PC-9 (cell line): Measurements from ENCODE around the gene HES4. TPM values are rescaled to one million over a fixed set of nuclear protein-coding genes. Genes with fewer than 3 reads are reported as not detected.

ENCODE experiments used
- Bru-seq: library from RNA; stranded (reverse); fragments of 400-500 nt; gene quantifications from one replicate; lab custom pipeline; 2021; lab: Mats Ljungman, UMichigan
- BruChase-seq, 2 experiments: library from RNA; stranded (reverse); fragments of 400-500 nt; gene quantifications; one replicate each; lab custom pipeline; 2021; lab: Mats Ljungman, UMichigan
- BruUV-seq: library from RNA; stranded (reverse); fragments of 400-500 nt; replicated peaks from 2 replicates; lab custom pipeline; 2021; lab: Mats Ljungman, UMichigan
- CTCF ChIA-PET: fragments of 300-600 bp; sonication (Branson Sonifier 250); formaldehyde crosslinking; loops from one replicate; lab custom pipeline; 2022; ENCODE audit warnings: antibody characterized with exemption; lab: Charles Lee
- POLR2A ChIA-PET: fragments of 300-600 bp; sonication (Branson Sonifier 250); formaldehyde crosslinking; loops from one replicate; lab custom pipeline; 2022; ENCODE audit warnings: antibody characterized with exemption; ENCODE audit not compliant: unreplicated experiment; lab: Charles Lee
- DNase-seq, 2 experiments: peaks; one replicate each; pipeline versions ENCODE4 v3.0.0 to v3.0.0-alpha.2; 2015 to 2022; ENCODE audit warnings: mixed read lengths in 1 of 2
- H2AFZ ChIP-seq: fragments of 200-600 bp; sonication (generic); 2 replicates; pipeline ENCODE4 v1.8.1; 2017; ENCODE audit warnings: antibody characterized with exemption
- H3F3A ChIP-seq: fragments of 200-600 bp; sonication (generic); 2 replicates; pipeline ENCODE4 v1.8.1; 2017; ENCODE audit warnings: antibody characterized with exemption, mild to moderate bottlenecking, low read depth; ENCODE audit not compliant: insufficient read depth
- H3K27ac ChIP-seq: fragments of 200-600 bp; sonication (generic); 2 replicates; pipeline ENCODE4 v1.6.1; 2016; ENCODE audit warnings: mixed run types
- H3K27me3 ChIP-seq: fragments of 200-600 bp; sonication (generic); 2 replicates; pipeline ENCODE4 v1.6.1; 2016; ENCODE audit warnings: low read depth, mixed run types; ENCODE audit not compliant: insufficient read depth
- H3K36me3 ChIP-seq: fragments of 200-600 bp; sonication (generic); 2 replicates; pipeline ENCODE4 v1.6.1; 2016; ENCODE audit warnings: low read depth, mixed run types
- H3K4me1 ChIP-seq: fragments of 200-600 bp; sonication (generic); replicated peaks from 2 replicates; pipeline ENCODE4 v1.6.1; 2016; ENCODE audit warnings: mixed run types; ENCODE audit not compliant: insufficient read depth
- H3K4me2 ChIP-seq: fragments of 200-600 bp; sonication (generic); 2 replicates; pipeline ENCODE4 v1.6.1; 2017; ENCODE audit warnings: mixed run types
- H3K4me3 ChIP-seq: fragments of 200-600 bp; sonication (generic); 2 replicates; pipeline ENCODE4 v1.6.1; 2016; ENCODE audit warnings: mixed run types
- H3K79me2 ChIP-seq: fragments of 200-600 bp; sonication (generic); 2 replicates; pipeline ENCODE4 v1.6.1; 2017; ENCODE audit warnings: low read depth, mixed run types
- H3K9me2 ChIP-seq: fragments of 200-600 bp; sonication (generic); 2 replicates; pipeline ENCODE4 v1.8.1; 2017; ENCODE audit warnings: mild to moderate bottlenecking; ENCODE audit not compliant: insufficient read depth
- H3K9me3 ChIP-seq: fragments of 200-600 bp; sonication (generic); 2 replicates; pipeline ENCODE4 v1.8.1; 2016; ENCODE audit warnings: low read depth; ENCODE audit not compliant: insufficient read depth
- H4K20me1 ChIP-seq: fragments of 200-600 bp; sonication (generic); 2 replicates; pipeline ENCODE4 v1.8.1; 2017; ENCODE audit not compliant: insufficient read depth
- EZH2 ChIP-seq: fragments of 200-600 bp; sonication (generic); IDR thresholded peaks from 2 replicates; pipeline ENCODE4 v1.8.0; 2017; ENCODE audit warnings: antibody characterized with exemption, low read depth
- intact Hi-C: fragments of 100-400 bp; cut with micrococcal nuclease; formaldehyde crosslinking; loops from one replicate; pipeline ENCODE4 v1.10.0; 2022; ENCODE audit not compliant: unreplicated experiment
- long read RNA-seq: library from polyadenylated mRNA; stranded (forward); transcript quantifications from one replicate; pipeline ENCODE4 v2.0.0, GENCODE V29; 2022
- total RNA-seq: library from RNA; stranded (reverse); gene quantifications from 2 replicates; pipeline ENCODE4 v1.2.3, GENCODE V29; 2021
- TF ChIP-seq, protein P1 (sequence below): fragments of 200-600 bp; sonication (generic); conservative IDR thresholded peaks from 2 replicates; pipeline ENCODE4 v1.6.1; 2017; ENCODE audit warnings: mixed run types, antibody characterized with exemption, mild to moderate bottlenecking, moderate library complexity

HES4 gene, protein sequence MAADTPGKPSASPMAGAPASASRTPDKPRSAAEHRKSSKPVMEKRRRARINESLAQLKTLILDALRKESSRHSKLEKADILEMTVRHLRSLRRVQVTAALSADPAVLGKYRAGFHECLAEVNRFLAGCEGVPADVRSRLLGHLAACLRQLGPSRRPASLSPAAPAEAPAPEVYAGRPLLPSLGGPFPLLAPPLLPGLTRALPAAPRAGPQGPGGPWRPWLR
- total RNA-seq (19.2 and 41.8 TPM in 2 replicates), Bru-seq, nascent RNA (percentile 53 among the genes with signal in this experiment), BruChase-seq, experiment 1, labeled RNA remaining after a 2-hour chase (percentile 72 among the genes with signal in this experiment), BruChase-seq, experiment 2, labeled RNA remaining after a 6-hour chase (percentile 96 among the genes with signal in this experiment)
- long read RNA-seq, transcript HES4-201 (4 exons, 899 nt): major isoform, 11 of 28 reads
- long read RNA-seq, transcript HES4-203 (2 exons, 1,038 nt): minor isoform, 8 of 28 reads
- long read RNA-seq, partial matches to known transcripts: 0 of 28 reads
- long read RNA-seq, other reads (novel, unspliced or antisense): 3 of 28 reads

DNA sequence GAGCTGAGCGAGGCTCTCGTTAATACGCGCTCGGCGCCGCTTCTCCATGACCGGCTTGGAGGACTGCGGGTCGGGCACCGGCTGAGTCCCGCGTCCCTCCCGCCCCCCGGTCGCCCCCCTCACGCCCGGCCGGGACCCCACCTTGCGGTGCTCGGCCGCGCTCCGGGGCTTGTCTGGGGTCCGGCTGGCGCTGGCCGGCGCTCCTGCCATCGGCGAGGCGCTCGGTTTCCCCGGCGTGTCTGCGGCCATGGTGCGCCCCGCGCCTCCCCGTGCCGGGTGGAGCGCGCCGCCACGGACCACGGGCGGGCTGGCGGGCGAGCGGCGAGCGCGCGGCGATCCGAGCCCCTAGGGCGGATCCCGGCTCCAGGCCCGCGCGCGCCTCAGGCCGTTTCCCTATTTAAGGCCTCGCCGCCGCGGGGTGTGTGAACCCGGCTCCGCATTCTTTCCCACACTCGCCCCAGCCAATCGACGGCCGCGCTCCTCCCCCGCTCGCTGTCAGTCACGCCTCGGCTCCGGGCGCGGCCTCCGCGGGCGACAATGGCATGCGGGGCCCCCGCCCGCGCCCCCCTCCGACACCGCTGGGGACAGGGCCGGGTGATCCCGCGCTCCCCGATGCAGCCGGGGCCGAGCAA, at the start of gene HES4:
TSS of gene HES4 (minus strand) at position 373 of the 632 bp plus-strand sequence. CDS start at position 249, 124 bp downstream.
- POLR2A ChIA-PET: interaction anchor here (0.7 to 1.0 kb wide), 2 partner anchors 14 to 74 kb away, joined by 5 read pairs; partner anchors contain the start of genes ISG15 and RNF223
- no peaks in the 10 kb centered on the region for H3K9me3 ChIP-seq
- H3K9me2 ChIP-seq: no peaks in the 10 kb centered on the region
- BruUV-seq: no TSS peak
- peak; percentile 78 to 94 for DNase-seq
- peak within 1 kb of the TSS; percentile 97 for H3K4me3 ChIP-seq
- CTCF ChIA-PET: no interaction called here
- H3K79me2 ChIP-seq: peaks cover 30% of the 10 kb centered on the region
- H4K20me1 ChIP-seq: peaks cover 17% of the 10 kb centered on the region
- TF ChIP-seq EZH2: no peak
- TF ChIP-seq, protein P1, sequence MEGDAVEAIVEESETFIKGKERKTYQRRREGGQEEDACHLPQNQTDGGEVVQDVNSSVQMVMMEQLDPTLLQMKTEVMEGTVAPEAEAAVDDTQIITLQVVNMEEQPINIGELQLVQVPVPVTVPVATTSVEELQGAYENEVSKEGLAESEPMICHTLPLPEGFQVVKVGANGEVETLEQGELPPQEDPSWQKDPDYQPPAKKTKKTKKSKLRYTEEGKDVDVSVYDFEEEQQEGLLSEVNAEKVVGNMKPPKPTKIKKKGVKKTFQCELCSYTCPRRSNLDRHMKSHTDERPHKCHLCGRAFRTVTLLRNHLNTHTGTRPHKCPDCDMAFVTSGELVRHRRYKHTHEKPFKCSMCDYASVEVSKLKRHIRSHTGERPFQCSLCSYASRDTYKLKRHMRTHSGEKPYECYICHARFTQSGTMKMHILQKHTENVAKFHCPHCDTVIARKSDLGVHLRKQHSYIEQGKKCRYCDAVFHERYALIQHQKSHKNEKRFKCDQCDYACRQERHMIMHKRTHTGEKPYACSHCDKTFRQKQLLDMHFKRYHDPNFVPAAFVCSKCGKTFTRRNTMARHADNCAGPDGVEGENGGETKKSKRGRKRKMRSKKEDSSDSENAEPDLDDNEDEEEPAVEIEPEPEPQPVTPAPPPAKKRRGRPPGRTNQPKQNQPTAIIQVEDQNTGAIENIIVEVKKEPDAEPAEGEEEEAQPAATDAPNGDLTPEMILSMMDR: no peak
- no peaks in the 10 kb centered on the region for H3K27me3 ChIP-seq
- H3K4me2 ChIP-seq: peak within 1 kb of the TSS; percentile 89
- peak within 1 kb of the TSS; percentile 64; the same call in 1 of the 2 replicates for H2AFZ ChIP-seq
- peak within 1 kb of the TSS; percentile 100 for H3K27ac ChIP-seq
- no peaks in the 10 kb centered on the region for H3K4me1 ChIP-seq
- H3F3A ChIP-seq: peaks cover 33% of the 10 kb centered on the region; the same call in 1 of the 2 replicates
- intact Hi-C loops: loop anchor here (1.0 to 10.0 kb wide), 3 partner anchors 17 to 305 kb away; partner anchors contain the start of genes ACAP3, PUSL1 and RNF223
- no peaks in the 10 kb centered on the region for H3K36me3 ChIP-seq

GRCh38 chr1:1048765-1049164, 48.9 kb upstream of the HES4 start:
- Histone ChIP-seq H3F3A (peaks cover 10% of the 10 kb centered on the region; the same call in 1 of the 2 replicates), H2AFZ (no peak overlapping the region), H3K79me2 (no peaks in the 10 kb centered on the region), H3K4me1 (no peaks in the 10 kb centered on the region), H3K27ac (no peak overlapping the region), H3K4me3 (no peak overlapping the region), H3K9me2 (no peaks in the 10 kb centered on the region), H3K27me3 (no peaks in the 10 kb centered on the region), H3K36me3 (no peaks in the 10 kb centered on the region), H4K20me1 (peaks cover 6% of the 10 kb centered on the region; the same call in 1 of the 2 replicates), H3K4me2 (no peak overlapping the region), H3K9me3 (no peaks in the 10 kb centered on the region)
- no TSS peak for BruUV-seq
- ChIA-PET POLR2A (no interaction called here), CTCF (interaction anchor here (0.6 kb wide), 1 partner anchor 46 kb away, joined by 12 read pairs; no protein-coding TSS in a partner anchor)
- no peak for DNase-seq
- TF ChIP-seq, protein P1: no peak
- no peak for TF ChIP-seq EZH2
- intact Hi-C loops: no loop called here

GRCh38 chr1:1047963-1048362, 48.1 kb upstream of the HES4 start:
- peaks cover 8% of the 10 kb centered on the region for H4K20me1 ChIP-seq
- H3K27me3 ChIP-seq: no peaks in the 10 kb centered on the region
- no peaks in the 10 kb centered on the region for H3K4me1 ChIP-seq
- no peaks in the 10 kb centered on the region for H3K9me2 ChIP-seq
- no peak for DNase-seq
- H3K36me3 ChIP-seq: no peaks in the 10 kb centered on the region
- no TSS peak for BruUV-seq
- H3K79me2 ChIP-seq: no peaks in the 10 kb centered on the region
- POLR2A ChIA-PET: no interaction called here
- CTCF ChIA-PET: interaction anchor here (0.6 kb wide), 1 partner anchor 45 kb away, joined by 12 read pairs; no protein-coding TSS in a partner anchor
- intact Hi-C loops: no loop called here
- no peak overlapping the region for H3K27ac ChIP-seq
- H3F3A ChIP-seq: peaks cover 8% of the 10 kb centered on the region; the same call in 1 of the 2 replicates
- H2AFZ ChIP-seq: no peak overlapping the region
- TF ChIP-seq EZH2: no peak
- TF ChIP-seq, protein P1: no peak
- H3K9me3 ChIP-seq: no peaks in the 10 kb centered on the region
- no peak overlapping the region for H3K4me2 ChIP-seq
- no peak overlapping the region for H3K4me3 ChIP-seq
